Uterus (tissue), 4 donors: Measurements from ENCODE around the gene COASY. TPM values are rescaled to one million over a fixed set of nuclear protein-coding genes. Genes with fewer than 3 reads are reported as not detected.
"Not testable (repeated sequence)": the region's sequence is repeated elsewhere in the genome, so short reads cannot be mapped to it uniquely, and the experiment has no call there.

Source experiments
- DNase-seq, 2 donors: peaks; one replicate each; pipeline ENCODE4 v3.0.0-alpha.2; 2019 to 2020
- H3K27ac ChIP-seq, 2 donors: fragments of 200-600 bp; sonication (generic); 1 replicate in 1 of 2; 2 replicates in 1 of 2; pipeline ENCODE4 v1.5.1; 2016 to 2018
- H3K27me3 ChIP-seq, 2 donors: fragments of 200-600 bp; sonication (generic); one replicate each; pipeline ENCODE4 v1.5.1; 2018 to 2019; ENCODE audit warnings: control low read depth in 1 of 2
- H3K36me3 ChIP-seq, 2 donors: fragments of 200-600 bp; sonication (generic); one replicate each; pipeline ENCODE4 v1.5.1; 2019; ENCODE audit warnings: control low read depth in 1 of 2
- H3K4me1 ChIP-seq, 2 donors: fragments of 200-600 bp; sonication (generic); one replicate each; pipeline ENCODE4 v1.5.1; 2018 to 2019; ENCODE audit warnings: control low read depth in 1 of 2
- H3K4me3 ChIP-seq, 2 donors: fragments of 200-600 bp; sonication (generic); 1 replicate in 1 of 2; 2 replicates in 1 of 2; pipeline ENCODE4 v1.5.1; 2018 to 2019; ENCODE audit warnings: mild to moderate bottlenecking in 1 of 2
- H3K9me3 ChIP-seq, 2 donors: fragments of 200-600 bp; sonication (generic); one replicate each; pipeline ENCODE4 v1.5.1; 2019; ENCODE audit warnings: control low read depth in 1 of 2
- CTCF ChIP-seq, 4 experiments: fragments of 200-600 bp in 2 of 4; fragments of 450-650 bp in 2 of 4; sonication (generic) in 2 of 4; IDR thresholded peaks; one replicate each; pipeline ENCODE4 v1.5.1; 2016 to 2019; ENCODE audit warnings: antibody characterized with exemption in 4 of 4, mild to moderate bottlenecking in 2 of 4, moderate library complexity in 1 of 4
- POLR2A ChIP-seq, 2 donors: fragments of 450-650 bp; IDR thresholded peaks; one replicate each; pipeline ENCODE4 v1.6.1; 2016; ENCODE audit warnings: antibody characterized with exemption in 2 of 2, mild to moderate bottlenecking in 1 of 2, moderate library complexity in 1 of 2
- intact Hi-C: fragments of 100-400 bp; cut with DNase I; formaldehyde crosslinking; loops from one replicate; pipeline ENCODE4 v1.15.1; 2023; ENCODE audit warnings: low total_unique reads
- total RNA-seq, 4 donors: library from RNA; depleted of rRNA in 3 of 4; stranded (reverse); fragments of >200 nt in 3 of 4; gene quantifications; one replicate each; pipeline versions ENCODE4 v1.1.0 to v1.2.4, GENCODE V29; 2014 to 2023
- donor health status: DM: yes; HTN: yes; CAD: no.

COASY gene
- total RNA-seq, 4 donors from 2014 or later: 2.6 to 42.6 (median 16.1) TPM

GRCh38 chr17:42544874-42545283, 17.1 kb upstream of the COASY start:
- intact Hi-C loops: no loop called here
- TF ChIP-seq CTCF (IDR thresholded peaks at IDR 0.05): no peak
- no peak for TF ChIP-seq POLR2A (IDR thresholded peaks at IDR 0.05)
- Histone ChIP-seq H3K27ac (no peak overlapping the region), H3K4me3 (no peak overlapping the region), H3K27me3 (no peaks in the 10 kb centered on the region), H3K9me3 (no peaks in the 10 kb centered on the region), H3K4me1 (no peaks in the 10 kb centered on the region), H3K36me3 (no peaks in the 10 kb centered on the region)
- no peak for DNase-seq

- H3K27ac ChIP-seq, intact Hi-C loops, DNase-seq, H3K27me3 ChIP-seq, H3K4me1 ChIP-seq, H3K4me3 ChIP-seq, H3K36me3 ChIP-seq, H3K9me3 ChIP-seq: not testable (repeated sequence)
Measured at GRCh38 chr17:42545755-42546505, 16.0 kb upstream of the COASY start.

- Histone ChIP-seq H3K36me3 (no peaks in the 10 kb centered on the region), H3K4me3 (no peak overlapping the region), H3K27me3 (no peaks in the 10 kb centered on the region), H3K4me1 (no peaks in the 10 kb centered on the region), H3K27ac (no peak overlapping the region), H3K9me3 (no peaks in the 10 kb centered on the region)
- intact Hi-C loops: no loop called here
- TF ChIP-seq CTCF (IDR thresholded peaks at IDR 0.05) (no peak), POLR2A (IDR thresholded peaks at IDR 0.05) (no peak)
- DNase-seq: no peak
Measured at GRCh38 chr17:42547001-42547461, 14.9 kb upstream of the COASY start.

- Histone ChIP-seq H3K27me3 (no peaks in the 10 kb centered on the region), H3K36me3 (no peaks in the 10 kb centered on the region), H3K4me3 (no peak overlapping the region), H3K4me1 (no peaks in the 10 kb centered on the region), H3K27ac (no peak overlapping the region), H3K9me3 (no peaks in the 10 kb centered on the region)
- no peak for DNase-seq
- no peak for TF ChIP-seq POLR2A (IDR thresholded peaks at IDR 0.05)
- no peak for TF ChIP-seq CTCF (IDR thresholded peaks at IDR 0.05)
- intact Hi-C loops: no loop called here
Measured at GRCh38 chr17:42547698-42548069, 14.3 kb upstream of the COASY start.

- Histone ChIP-seq H3K4me3 (peak overlapping the region; percentile 7 to 8), H3K36me3 (no peaks in the 10 kb centered on the region), H3K4me1 (peaks cover under 1 to 2% of the 10 kb centered on the region in 2 donors), H3K9me3 (no peaks in the 10 kb centered on the region), H3K27ac (no peak overlapping the region), H3K27me3 (no peaks in the 10 kb centered on the region)
- TF ChIP-seq CTCF (IDR thresholded peaks at IDR 0.05) (peak in 3 of 4 experiments; percentile 19 to 50 (median 27)), POLR2A (IDR thresholded peaks at IDR 0.05) (no peak)
- intact Hi-C loops: no loop called here
- DNase-seq: peak in 1 of 2 donors; percentile 51
Measured at GRCh38 chr17:42548070-42548837, 13.7 kb upstream of the COASY start.
